ENCODE results near the gene KHDC4. TPM values are rescaled to one million over a fixed set of nuclear protein-coding genes. Genes with fewer than 3 reads are reported as not detected.

KHDC4 gene
- total and polyA plus RNA-seq, 2 of the 13 experiments (the other 11 are each of a cell fraction or from before 2014, with no cell fraction given): 33.5 to 92.0 TPM

DNA sequence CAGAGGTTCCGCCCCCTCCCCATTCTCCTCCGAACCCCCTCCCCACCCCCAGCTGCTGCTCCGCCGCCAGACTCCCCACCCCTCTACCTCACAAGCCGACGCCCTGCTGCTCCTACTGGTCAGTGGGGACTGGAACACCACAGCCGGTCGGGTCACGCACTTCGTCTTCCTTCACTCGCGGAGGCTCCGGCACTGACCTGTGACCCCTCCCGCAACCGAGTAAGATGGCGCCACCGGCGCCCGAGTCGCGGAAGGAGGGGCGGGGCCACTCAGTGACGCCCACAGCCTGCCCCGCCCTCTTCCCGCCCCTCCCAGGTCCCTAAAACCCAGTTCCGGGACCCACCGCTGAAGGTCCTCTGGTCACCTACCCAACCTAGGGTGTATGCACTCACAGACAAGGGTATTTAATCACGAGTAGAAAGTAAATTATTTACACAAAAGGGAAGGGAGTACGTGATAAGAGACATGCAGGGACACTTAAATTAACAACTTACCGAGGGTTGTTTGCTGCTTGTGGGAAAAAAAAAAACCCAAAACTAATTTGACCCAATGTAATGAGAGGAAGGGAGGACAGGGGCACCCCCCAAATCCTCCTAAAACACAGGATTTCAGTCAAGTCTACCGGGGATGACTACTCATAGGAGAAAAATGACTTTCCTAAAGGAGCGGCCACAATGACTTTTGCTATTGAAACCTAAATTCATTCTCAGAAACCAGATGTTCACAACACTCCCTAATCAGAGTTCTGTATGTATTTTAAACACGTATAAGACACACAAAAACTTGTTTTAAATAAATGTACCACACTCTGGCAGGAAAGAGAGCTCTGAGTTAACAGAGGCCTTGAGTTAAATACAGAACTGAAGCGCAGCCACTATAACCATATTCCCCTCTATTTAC, 22.8 kb downstream of the KHDC4 start, which contains the start of gene RIT1 (continued):
- TF ChIP-seq, protein P1, sequence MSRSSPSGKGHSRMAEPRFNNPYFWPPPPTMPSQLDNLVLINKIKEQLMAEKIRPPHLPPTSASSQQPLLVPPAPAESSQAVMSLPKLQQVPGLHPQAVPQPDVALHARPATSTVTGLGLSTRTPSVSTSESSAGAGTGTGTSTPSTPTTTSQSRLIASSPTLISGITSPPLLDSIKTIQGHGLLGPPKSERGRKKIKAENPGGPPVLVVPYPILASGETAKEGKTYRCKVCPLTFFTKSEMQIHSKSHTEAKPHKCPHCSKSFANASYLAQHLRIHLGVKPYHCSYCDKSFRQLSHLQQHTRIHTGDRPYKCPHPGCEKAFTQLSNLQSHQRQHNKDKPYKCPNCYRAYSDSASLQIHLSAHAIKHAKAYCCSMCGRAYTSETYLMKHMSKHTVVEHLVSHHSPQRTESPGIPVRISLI (CRISPR knock-in tag; IDR thresholded peaks at IDR 0.05; ENCODE audit: borderline replicate concordance): peak; percentile 58; the same call in 1 of the 2 replicates
- TF ChIP-seq, protein P2, sequence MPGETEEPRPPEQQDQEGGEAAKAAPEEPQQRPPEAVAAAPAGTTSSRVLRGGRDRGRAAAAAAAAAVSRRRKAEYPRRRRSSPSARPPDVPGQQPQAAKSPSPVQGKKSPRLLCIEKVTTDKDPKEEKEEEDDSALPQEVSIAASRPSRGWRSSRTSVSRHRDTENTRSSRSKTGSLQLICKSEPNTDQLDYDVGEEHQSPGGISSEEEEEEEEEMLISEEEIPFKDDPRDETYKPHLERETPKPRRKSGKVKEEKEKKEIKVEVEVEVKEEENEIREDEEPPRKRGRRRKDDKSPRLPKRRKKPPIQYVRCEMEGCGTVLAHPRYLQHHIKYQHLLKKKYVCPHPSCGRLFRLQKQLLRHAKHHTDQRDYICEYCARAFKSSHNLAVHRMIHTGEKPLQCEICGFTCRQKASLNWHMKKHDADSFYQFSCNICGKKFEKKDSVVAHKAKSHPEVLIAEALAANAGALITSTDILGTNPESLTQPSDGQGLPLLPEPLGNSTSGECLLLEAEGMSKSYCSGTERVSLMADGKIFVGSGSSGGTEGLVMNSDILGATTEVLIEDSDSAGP (CRISPR knock-in tag; IDR thresholded peaks at IDR 0.05; ENCODE audit: borderline replicate concordance): peak; percentile 35; the same call in 1 of the 2 replicates
- TF ChIP-seq ZNF282 (IDR thresholded peaks at IDR 0.05; ENCODE audit: partially characterized antibody) (no peak), SP4 (CRISPR knock-in tag; IDR thresholded peaks at IDR 0.05) (peak; percentile 76; the same call in 1 of the 2 replicates), SP1 (IDR thresholded peaks at IDR 0.05) (no peak), SP1 (CRISPR knock-in tag; IDR thresholded peaks at IDR 0.05) (peak; percentile 79), SOX5 (CRISPR knock-in tag; IDR thresholded peaks at IDR 0.05; ENCODE audit: borderline replicate concordance) (no peak), ZNF598 (CRISPR knock-in tag; IDR thresholded peaks at IDR 0.05; ENCODE audit: borderline replicate concordance) (no peak)

DNA sequence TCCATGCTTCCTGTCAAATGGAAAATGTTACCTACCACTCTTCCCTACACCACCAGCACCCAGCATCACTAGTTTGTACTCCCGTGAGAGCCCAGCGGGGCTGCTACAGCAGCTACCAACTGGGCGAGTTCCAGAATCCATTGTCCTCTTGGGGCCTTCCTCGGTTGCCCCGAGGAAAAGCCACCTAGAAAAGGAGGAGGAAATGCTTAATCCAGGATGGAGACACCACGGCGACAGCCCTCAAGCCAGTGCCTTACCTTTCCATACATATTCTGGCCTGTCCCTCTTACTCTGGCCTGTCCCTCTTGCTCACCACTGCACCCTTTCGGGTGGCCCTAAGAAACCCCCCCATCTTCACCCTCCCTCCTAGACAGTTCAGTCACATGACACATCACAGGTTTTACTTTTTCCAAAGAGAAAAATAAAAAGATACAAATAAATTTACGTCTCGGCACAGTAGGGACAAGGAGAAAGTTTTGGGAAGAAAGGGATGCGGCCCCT, 23.5 kb downstream of the KHDC4 start:
- TSS peak; percentile 45 for BruUV-seq (replicated peaks)
- ATAC-seq: peak; percentile 71
- in situ Hi-C loops (cut with HindIII; ENCODE audit: extremely low pct_ligation_motif_present, low pct_unique_long_range_greater_than_20kb): no loop called here
- Histone ChIP-seq H3K4me3 (replicated peaks in 1 of 3; ENCODE audit: insufficient read depth in 1 of 3, low read depth in 2 of 3, low read length in 3 of 3) (peak overlapping the region; percentile 62 to 79 (median 78)), H3K9ac (ENCODE audit: insufficient read depth, low read depth, low read length) (peak overlapping the region; percentile 74), H2AFZ (ENCODE audit: low read length) (no peak overlapping the region), H3K9me3 (ENCODE audit: low read length) (no peaks in the 10 kb centered on the region), H3K27me3 (ENCODE audit: control insufficient read depth in 1 of 2, insufficient read depth in 2 of 2, low read length in 2 of 2) (no peaks in the 10 kb centered on the region), H3K4me1 (ENCODE audit: insufficient read depth, low read length) (peaks cover 21% of the 10 kb centered on the region), H3K27ac (ENCODE audit: extremely low read length, insufficient read depth, low read length) (peak overlapping the region; percentile 61), H3K79me2 (ENCODE audit: insufficient read depth, low read length) (peaks cover 13% of the 10 kb centered on the region), H3K4me2 (ENCODE audit: low read depth, low read length) (peak overlapping the region; percentile 76), H3K36me3 (replicated peaks in 1 of 2; ENCODE audit: control insufficient read depth in 1 of 2, insufficient read depth in 2 of 2, low read length in 2 of 2) (peaks cover 8 to 42% of the 10 kb centered on the region in 2 experiments), H4K20me1 (ENCODE audit: insufficient read depth, low read length) (no peaks in the 10 kb centered on the region)
- DNase-seq (ENCODE audit: low spot score): no peak
- ChIA-PET POLR2A (interaction anchor here (0.5 to 1.5 kb wide), 3 partner anchors 12 to 363 kb away, joined by 3 to 4 read pairs (median 3); partner anchors contain the start of gene KHDC4), CTCF (ENCODE audit: low intra/inter-chr PET ratio, low total read pairs) (no interaction called here)
- 3% methylated on average over 11 of the region's 11 CpGs for WGBS (ENCODE audit: low lambda C conversion rate)
- intact Hi-C loops (cut with micrococcal nuclease; ENCODE audit: unreplicated experiment): no loop called here
- no peak for FAIRE-seq
- TF ChIP-seq MYNN (CRISPR knock-in tag; IDR thresholded peaks at IDR 0.05; ENCODE audit: low read depth) (no peak), ZFY (CRISPR knock-in tag; IDR thresholded peaks at IDR 0.05) (0 out of 2 replicates have a peak, but pooled peaks have one; percentile 27)
- TF ChIP-seq, protein P3, sequence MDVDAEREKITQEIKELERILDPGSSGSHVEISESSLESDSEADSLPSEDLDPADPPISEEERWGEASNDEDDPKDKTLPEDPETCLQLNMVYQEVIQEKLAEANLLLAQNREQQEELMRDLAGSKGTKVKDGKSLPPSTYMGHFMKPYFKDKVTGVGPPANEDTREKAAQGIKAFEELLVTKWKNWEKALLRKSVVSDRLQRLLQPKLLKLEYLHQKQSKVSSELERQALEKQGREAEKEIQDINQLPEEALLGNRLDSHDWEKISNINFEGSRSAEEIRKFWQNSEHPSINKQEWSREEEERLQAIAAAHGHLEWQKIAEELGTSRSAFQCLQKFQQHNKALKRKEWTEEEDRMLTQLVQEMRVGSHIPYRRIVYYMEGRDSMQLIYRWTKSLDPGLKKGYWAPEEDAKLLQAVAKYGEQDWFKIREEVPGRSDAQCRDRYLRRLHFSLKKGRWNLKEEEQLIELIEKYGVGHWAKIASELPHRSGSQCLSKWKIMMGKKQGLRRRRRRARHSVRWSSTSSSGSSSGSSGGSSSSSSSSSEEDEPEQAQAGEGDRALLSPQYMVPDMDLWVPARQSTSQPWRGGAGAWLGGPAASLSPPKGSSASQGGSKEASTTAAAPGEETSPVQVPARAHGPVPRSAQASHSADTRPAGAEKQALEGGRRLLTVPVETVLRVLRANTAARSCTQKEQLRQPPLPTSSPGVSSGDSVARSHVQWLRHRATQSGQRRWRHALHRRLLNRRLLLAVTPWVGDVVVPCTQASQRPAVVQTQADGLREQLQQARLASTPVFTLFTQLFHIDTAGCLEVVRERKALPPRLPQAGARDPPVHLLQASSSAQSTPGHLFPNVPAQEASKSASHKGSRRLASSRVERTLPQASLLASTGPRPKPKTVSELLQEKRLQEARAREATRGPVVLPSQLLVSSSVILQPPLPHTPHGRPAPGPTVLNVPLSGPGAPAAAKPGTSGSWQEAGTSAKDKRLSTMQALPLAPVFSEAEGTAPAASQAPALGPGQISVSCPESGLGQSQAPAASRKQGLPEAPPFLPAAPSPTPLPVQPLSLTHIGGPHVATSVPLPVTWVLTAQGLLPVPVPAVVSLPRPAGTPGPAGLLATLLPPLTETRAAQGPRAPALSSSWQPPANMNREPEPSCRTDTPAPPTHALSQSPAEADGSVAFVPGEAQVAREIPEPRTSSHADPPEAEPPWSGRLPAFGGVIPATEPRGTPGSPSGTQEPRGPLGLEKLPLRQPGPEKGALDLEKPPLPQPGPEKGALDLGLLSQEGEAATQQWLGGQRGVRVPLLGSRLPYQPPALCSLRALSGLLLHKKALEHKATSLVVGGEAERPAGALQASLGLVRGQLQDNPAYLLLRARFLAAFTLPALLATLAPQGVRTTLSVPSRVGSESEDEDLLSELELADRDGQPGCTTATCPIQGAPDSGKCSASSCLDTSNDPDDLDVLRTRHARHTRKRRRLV (CRISPR knock-in tag; IDR thresholded peaks at IDR 0.05): no peak
